ENCODE measurements around the gene RTEL1.
"Not testable (repeated sequence)": the region's sequence is repeated elsewhere in the genome, so short reads cannot be mapped to it uniquely, and the experiment has no call there.

The RTEL1 gene

GRCh38 chr20:63657937-63658748 is at the start of gene RTEL1:
Gene RTEL1 (plus strand): TSS chr20:63658312. CDS start chr20:63659403, 1,091 bp downstream.
- in situ Hi-C loops (cut with HindIII; ENCODE audit: low sequenced_read_pairs): no loop called here
- H3K4me3 ChIP-seq (ENCODE audit: low read depth, low read length): peak within 1 kb of the TSS; percentile 76
- DNase-seq (ENCODE audit: low read depth, low spot score): peak; percentile 96
- no peak for TF ChIP-seq CTCF (IDR thresholded peaks at IDR 0.05; ENCODE audit: low read depth, low read length)

DNA sequence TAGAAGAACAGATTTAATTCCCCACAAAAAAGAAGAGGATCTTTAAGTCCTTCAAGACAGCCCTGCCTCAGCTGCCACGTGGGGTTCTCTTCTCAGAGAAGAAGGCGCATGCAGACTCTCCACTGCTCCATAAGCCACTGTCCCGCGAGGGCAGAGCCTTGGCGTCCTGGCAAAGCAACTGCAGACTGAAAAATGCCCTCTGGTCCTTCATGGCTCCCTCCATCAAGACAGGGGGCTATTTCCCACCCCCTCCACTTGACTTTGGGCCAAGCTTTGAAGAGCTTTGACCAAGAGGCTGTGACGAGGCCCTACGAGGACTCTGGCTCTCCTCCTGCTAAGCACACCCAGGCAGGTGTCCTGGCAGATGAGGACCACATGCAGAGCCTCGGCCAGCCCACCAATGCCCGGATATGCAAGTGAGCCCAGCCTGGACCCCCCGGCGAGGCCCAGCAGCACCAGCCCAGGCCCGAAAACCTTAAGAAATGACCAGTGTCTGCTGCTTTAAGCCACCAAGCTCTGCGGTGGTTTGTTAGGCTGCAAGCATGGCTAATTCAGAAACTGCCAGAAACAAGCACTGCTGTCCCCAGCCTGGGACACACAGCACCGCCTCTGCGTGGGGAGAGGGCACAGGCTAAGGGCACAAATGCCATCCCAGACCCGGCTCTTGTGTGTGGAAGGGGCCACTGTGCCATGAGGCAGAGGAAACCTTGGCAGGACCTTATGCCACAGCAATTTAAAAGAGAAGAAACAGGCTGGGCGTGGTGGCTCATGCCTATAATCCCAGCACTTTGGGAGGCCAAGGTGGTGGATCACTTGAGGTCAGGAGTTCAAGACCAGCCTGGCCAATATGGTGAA is 47.3 kb upstream of the RTEL1 start:
- no peak overlapping the region for H3K4me3 ChIP-seq (ENCODE audit: low read depth, low read length)
- in situ Hi-C loops (cut with HindIII; ENCODE audit: low sequenced_read_pairs): no loop called here
- no peak for TF ChIP-seq CTCF (IDR thresholded peaks at IDR 0.05; ENCODE audit: low read depth, low read length)
- no peak for DNase-seq (ENCODE audit: low read depth, low spot score)

DNA sequence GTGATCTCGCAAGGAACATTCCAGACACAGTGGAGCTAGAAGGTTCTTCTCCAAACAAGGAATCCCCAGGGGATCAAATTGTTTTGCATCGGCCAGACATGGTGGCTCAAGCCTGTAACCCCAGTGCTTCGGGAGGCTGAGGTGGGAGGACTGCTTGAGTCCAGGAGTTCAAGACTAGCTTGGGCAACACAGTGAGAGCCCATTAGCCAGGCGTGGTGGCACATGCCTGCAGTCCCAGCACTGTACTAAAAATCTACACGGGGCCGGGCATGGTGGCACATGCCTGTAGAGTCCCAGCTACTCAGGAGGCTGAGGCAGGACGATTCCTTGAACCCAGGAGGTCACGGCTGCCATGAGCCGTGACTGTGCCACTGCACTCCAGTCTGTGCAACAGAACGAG is 46.5 kb upstream of the RTEL1 start:
- TF ChIP-seq CTCF (IDR thresholded peaks at IDR 0.05; ENCODE audit: low read depth, low read length): no peak
- H3K4me3 ChIP-seq (ENCODE audit: low read depth, low read length): no peak overlapping the region
- in situ Hi-C loops (cut with HindIII; ENCODE audit: low sequenced_read_pairs): no loop called here
- no peak for DNase-seq (ENCODE audit: low read depth, low spot score)

GRCh38 chr20:63612276-63612931 is 45.7 kb upstream of the RTEL1 start:
- no peak for TF ChIP-seq CTCF (IDR thresholded peaks at IDR 0.05; ENCODE audit: low read depth, low read length)
- in situ Hi-C loops (cut with HindIII; ENCODE audit: low sequenced_read_pairs): no loop called here
- DNase-seq (ENCODE audit: low read depth, low spot score): no peak
- H3K4me3 ChIP-seq (ENCODE audit: low read depth, low read length): no peak overlapping the region

DNA sequence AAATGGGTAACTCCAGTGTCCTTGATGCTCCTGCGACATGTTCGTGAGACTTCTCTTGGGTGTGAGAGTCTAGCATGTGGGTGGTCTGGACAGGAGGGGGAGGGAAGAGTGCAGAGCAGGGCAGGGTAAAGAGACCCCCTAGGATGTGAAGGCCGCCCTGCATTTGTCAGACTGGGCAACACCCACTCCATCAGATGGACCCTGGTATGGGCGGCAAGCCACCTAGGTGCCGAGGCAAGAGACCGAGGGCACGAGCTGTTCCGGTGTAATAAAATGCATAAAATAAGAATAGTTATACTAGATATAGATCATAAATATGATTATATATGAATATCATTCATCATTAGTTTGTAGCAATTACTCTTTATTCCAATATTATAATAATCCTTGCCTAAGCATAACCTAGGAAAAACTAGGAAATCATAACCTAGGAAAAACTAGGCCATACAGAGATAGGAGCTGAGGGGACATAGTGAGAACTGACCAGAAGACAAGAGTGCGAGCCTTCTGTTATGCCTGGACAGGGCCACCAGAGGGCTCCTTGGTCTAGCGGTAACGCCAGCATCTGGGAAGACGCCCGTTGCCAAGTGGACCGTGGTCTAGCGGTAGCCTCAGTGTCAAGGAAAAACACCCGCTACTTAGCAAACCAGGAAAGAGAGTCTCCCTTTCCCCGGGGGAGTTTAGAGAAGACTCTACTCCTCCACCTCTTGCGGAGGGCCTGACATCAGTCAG is 44.1 kb upstream of the RTEL1 start:
- DNase-seq (ENCODE audit: low read depth, low spot score); in situ Hi-C loops (cut with HindIII; ENCODE audit: low sequenced_read_pairs); H3K4me3 ChIP-seq (ENCODE audit: low read depth, low read length): not testable (repeated sequence)

DNA sequence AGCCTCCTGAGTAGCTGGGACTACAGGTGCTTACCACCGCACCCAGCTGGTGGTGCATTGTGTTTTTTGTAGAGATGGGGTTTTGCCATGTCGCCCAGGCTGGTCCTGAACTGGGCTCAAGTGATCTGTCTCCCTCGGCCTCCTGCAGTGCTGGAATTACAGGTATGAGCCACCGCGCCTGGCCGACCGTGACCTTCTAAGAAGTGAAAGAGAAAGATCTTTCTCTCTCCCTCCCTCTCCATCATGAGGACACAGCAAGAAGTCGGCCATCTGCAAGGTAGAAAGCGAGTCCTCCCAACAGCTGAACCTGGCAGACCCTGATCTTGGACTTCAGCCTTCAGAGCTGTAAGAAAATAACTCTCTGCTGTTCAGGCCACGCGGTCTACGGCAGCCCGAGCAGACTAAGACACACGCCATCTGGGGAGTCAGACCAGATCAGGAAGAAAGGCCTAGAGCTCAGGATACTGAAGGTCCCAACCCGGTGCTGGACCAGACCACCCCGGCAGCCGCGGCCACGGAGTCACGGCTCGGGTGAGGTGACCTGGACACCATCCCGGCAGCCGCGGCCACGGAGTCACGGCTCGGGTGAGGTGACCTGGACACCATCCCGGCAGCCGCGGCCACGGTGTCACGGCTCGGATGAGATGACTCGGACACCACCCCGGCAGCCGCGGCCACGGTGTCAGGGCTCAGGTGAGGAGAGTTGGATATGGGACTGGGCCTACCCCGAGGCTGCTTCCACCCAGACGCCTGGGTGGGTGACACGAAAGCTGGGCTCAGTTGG is 40.8 kb upstream of the RTEL1 start:
- TF ChIP-seq CTCF (IDR thresholded peaks at IDR 0.05; ENCODE audit: low read depth, low read length): no peak
- DNase-seq (ENCODE audit: low read depth, low spot score): no peak
- H3K4me3 ChIP-seq (ENCODE audit: low read depth, low read length): no peak overlapping the region
- in situ Hi-C loops (cut with HindIII; ENCODE audit: low sequenced_read_pairs): no loop called here
